Measurements from ENCODE around the gene MTHFD2. TPM values are rescaled to one million over a fixed set of nuclear protein-coding genes. Genes with fewer than 3 reads are reported as not detected.
"Not testable (repeated sequence)": the region's sequence is repeated elsewhere in the genome, so short reads cannot be mapped to it uniquely, and the experiment has no call there.

MTHFD2 gene
- 10 to 100 TPM; 21.8 to 33.0 TPM for total RNA-seq
- long read RNA-seq, full-length matches to known transcripts: 96 of 128 reads
- long read RNA-seq, partial matches to known transcripts: 2 of 128 reads
- long read RNA-seq, other reads (novel, unspliced or antisense): 30 of 128 reads

DNA sequence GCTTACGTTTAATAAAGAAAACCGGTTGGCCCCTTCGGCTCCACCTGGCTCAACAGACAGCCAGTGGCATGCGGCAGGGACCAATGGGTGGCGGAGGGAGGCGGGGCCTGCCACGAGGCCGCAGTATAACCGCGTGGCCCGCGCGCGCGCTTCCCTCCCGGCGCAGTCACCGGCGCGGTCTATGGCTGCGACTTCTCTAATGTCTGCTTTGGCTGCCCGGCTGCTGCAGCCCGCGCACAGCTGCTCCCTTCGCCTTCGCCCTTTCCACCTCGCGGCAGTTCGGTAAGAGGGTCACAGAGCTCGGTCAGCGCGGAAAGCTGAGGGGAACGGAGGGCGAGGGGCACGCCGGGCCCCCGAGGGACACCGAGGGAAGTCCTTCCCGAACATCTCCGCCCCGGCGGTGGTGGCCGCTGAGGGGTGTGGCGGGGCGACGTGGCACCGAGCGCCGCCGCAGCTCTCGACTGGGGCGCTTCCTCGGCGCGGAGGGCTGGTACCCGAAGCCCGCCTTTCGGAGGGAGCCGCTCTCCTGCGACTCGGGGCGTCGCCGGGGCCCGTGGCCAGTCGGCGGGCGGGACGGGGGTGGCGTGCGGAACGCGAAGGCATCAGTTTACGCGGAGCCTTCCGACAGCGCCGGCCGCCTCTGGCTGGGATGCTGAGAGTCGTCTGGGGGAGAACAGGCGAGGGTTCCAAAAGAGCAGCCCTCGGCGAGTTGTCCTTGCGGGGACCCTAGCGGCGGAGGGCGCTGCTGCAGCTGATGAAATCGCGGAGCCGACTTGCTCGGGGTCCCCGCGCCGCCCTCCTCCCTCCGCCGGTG is at the start of gene MTHFD2:
Gene MTHFD2 (plus strand): TSS at position 155 of the 814 bp plus-strand sequence. CDS start 27 bp downstream, at position 182.
- ATAC-seq (peak; percentile 95 to 98), DNase-seq (peak; percentile 93)
- intact Hi-C loops (cut with DNase I): no loop called here

DNA sequence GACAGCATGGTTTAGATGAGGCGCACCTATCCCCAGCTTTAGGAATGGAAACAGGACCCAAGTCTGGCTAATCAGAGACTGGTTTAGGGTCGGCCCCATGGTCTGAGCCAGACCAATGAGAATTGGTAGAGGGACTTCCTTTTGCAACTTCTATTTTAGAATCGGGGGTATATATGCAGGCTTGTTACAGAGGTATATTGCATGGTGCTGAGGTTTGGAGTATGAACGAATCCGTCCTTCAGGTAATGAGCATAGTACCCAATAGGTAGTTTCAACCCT is 49.2 kb upstream of the MTHFD2 start:
- no peak for ATAC-seq
- DNase-seq: no peak
- intact Hi-C loops (cut with DNase I): loop anchor here in 1 of 2 donors (5.0 to 10.0 kb wide), 2 partner anchors 222 to 726 kb away; partner anchors contain the start of gene DGUOK

DNA sequence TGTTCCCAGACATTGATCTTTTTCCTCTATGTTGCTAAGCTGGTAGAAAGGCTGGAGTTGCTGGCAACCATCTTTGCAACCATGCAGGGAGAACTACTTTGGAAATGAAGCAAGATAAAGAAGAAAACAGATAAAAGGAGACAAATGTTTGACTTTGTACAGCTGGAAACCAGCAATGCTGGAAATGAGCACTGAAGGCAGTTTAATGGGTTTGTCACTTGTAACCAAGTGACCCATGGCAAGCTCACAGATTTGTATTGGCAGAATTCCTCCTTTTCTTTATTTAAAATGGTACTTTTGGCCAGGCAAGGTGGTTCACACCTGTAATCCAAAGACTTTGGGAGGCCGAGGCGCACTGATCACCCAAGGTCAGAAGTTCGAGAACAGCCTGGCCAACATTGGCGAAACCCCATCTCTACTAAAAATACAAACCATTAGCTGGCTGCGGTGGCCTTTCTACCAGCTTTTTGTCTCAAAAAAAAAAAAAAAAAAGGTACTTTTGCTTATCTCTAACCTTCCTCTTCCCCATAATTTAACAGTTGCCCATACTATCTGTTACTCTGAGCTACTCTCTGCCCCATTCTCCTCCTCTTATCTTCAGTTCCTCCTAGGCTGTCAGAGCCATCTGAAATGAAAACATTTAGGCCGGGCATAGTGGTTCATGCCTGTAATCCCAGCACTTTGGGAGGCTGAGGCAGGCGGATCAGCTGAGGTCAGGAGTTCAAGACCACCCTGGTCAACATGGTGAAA is 48.7 kb upstream of the MTHFD2 start:
- no peak for ATAC-seq
- intact Hi-C loops (cut with DNase I): loop anchor here in 1 of 2 donors (5.0 to 10.0 kb wide), 2 partner anchors 222 to 725 kb away; partner anchors contain the start of gene DGUOK
- DNase-seq: no peak

DNA sequence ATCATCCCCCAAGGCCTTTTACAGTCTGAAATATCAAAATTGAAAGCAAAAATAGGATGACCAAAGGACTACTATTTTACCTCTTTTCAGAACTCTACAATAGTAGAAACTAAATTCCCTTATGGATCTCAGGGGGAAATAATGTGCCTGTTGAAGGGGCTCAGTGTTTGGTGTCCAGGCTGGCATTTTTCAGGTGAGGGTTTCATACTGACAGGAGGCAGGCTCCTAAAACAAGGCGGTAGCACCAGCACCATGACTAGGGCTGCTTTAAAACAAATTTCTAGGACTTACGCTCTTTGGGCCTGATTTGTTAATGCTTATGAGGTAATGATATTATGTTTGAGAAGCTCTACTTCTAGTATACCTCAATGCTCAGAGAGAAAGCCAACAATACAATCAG is 45.5 kb upstream of the MTHFD2 start:
- DNase-seq (no peak), ATAC-seq (no peak)
- intact Hi-C loops (cut with DNase I): no loop called here

DNA sequence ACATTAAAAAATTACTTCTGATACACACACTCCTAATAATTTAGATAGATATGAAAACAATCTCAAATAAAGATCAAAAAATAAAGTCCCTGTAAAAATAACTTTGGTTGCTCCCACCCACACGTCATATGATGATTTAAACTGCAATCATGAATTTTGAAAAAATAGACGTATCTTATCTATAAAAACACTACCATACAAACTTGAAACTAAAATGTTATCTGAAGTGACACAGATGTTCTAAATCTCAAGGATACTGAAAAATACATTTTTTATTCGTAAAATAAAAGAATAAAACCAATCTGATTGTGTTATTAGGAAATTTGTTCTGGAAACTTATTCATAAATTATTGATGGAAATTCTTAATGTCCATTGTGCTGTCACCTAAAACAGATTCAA is 42.6 kb upstream of the MTHFD2 start:
- no peak for DNase-seq
- intact Hi-C loops (cut with DNase I): no loop called here
- ATAC-seq: no peak

DNA sequence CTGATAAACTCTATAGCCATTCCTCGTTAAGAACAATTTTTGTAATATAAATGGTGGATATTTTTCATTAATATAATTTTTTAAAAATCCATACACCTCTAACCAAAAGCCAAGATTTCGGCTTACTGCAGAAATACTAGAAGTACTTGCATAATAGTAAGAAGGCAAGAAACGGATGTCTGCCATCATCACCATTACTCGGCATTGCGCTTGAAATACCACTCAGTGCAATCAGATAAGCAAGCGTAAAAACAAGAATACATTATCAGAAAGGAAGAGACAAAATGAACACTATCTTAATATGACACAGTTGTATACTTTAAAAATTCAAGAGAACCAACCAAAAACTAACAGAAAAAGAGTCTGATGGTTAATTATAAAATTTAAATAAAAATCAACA is 35.5 kb upstream of the MTHFD2 start:
- intact Hi-C loops (cut with DNase I): no loop called here
- ATAC-seq (no peak), DNase-seq (no peak)

DNA sequence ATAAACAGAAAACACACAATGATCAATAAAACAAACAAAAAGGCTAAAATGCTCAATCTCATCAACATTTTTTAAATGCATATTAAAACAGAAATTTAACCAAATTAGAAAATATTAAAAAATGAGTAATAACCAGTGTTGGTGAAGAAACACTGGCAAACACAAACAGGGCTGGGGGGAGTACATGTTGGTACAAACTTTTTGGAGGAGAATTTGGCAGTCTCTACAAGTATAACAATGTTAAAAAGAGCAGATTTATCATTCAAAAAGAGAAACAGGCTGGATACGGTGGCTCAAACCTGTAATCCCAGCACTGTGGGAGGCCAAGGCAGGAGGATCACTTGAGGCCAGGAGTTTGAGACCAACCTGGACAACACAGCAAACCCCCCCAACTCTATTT is 33.7 kb upstream of the MTHFD2 start:
- ATAC-seq (no peak), DNase-seq (no peak)
- intact Hi-C loops (cut with DNase I): no loop called here

DNA sequence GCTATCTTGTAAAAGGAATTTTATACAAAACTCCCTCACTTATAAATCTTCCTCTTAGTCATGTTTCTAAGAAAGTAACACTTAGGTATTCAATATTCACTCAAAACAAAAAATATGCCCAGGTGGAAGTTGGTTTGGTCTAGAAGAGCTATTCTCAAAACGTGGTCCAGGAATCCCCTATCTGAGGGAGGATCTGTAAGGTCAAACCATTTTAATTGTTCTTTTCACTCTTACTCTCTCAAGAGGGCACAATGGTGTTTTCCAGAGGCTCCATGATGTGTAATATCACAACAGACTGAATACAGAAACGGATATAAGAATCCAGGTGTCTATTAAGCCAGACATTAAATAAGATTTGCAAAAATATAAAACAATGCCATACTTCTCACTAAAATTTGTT is 29.7 kb upstream of the MTHFD2 start:
- DNase-seq: no peak
- no peak for ATAC-seq
- intact Hi-C loops (cut with DNase I): no loop called here

DNA sequence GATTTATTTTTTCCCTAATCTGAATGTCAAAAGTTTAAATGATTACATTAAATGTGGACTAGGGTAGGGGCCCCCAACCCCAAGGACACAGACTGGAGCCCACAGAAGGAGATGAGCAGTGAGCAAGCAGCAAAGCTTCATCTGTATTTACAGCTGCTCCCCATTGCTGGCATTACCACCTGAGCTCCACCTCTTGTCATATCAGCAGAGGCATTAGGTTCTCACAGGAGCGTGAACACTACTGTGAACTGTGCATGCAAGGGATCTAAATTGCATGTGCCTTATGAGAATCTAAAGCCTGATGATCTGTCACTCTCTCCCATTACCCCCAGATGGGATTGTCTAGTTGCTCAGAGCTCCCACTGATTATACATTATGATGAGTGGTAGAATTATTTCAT is 23.5 kb upstream of the MTHFD2 start:
- ATAC-seq (no peak), DNase-seq (no peak)
- intact Hi-C loops (cut with DNase I): no loop called here

DNA sequence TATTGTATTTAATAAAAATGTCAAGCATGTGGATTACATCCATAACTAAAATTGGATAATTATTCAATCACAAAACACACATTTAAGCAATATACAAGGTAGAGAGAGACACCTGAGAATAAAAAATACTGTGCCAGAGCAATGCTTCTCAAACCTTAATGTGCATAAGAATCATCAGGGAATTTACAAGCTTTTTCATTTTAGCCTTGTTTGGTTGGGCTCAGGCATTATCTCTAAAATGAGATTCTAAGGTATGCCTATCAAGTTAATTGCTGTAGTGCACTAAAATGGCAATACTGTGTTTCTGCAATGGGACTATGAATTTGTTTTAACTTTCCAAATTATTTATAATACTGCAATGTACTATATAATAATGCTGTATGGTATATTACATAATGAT is 20.7 kb upstream of the MTHFD2 start:
- intact Hi-C loops (cut with DNase I): no loop called here
- DNase-seq (no peak), ATAC-seq (no peak)

DNA sequence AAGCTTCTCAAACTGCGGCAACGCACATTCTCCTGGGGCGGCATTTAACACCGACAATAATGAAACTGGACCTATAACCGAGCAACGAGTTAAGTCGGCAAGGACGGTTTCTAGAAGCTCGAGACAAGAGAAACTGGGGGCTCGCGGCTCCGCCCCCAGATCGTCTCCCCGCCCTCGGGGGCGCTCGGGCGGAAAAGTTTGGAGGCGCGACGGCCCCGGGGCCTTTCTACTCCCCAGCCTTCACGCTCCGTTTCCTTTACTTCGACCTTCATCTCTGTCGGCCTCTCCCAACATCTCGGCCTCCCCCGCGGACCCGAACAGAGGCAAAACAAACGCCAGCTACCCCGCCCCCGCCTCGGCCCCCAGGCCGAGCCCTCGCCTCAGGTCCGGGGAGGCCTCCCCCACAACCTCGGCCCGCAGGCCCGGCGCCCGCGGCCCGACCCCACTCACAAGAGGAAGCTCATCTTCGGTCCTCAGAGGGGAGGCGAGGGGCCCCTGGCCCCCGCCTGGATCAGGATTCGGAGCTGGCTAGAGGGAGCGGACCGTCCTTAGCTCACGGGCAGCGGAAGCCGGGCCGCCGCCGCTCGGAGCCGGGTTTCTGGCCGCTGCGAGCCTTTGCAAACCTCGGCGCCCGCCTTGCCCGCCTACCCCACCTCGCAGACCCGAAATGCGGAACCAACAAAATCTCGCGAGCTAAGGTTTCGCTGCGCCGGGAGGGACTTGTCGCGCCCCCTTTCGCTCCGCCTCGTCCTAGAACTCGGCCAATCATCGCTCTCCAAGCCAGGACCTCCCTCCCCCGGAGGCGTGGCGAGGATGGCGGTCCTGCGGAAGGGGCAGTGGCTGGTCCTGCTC is 20.0 kb upstream of the MTHFD2 start, which contains the start of gene MOB1A:
Gene MOB1A (minus strand): TSS at position 669 of the 852 bp plus-strand sequence. CDS start 205 bp downstream, at position 464.
- ATAC-seq: peak; percentile 99
- intact Hi-C loops (cut with DNase I): no loop called here
- peak; percentile 97 for DNase-seq

DNA sequence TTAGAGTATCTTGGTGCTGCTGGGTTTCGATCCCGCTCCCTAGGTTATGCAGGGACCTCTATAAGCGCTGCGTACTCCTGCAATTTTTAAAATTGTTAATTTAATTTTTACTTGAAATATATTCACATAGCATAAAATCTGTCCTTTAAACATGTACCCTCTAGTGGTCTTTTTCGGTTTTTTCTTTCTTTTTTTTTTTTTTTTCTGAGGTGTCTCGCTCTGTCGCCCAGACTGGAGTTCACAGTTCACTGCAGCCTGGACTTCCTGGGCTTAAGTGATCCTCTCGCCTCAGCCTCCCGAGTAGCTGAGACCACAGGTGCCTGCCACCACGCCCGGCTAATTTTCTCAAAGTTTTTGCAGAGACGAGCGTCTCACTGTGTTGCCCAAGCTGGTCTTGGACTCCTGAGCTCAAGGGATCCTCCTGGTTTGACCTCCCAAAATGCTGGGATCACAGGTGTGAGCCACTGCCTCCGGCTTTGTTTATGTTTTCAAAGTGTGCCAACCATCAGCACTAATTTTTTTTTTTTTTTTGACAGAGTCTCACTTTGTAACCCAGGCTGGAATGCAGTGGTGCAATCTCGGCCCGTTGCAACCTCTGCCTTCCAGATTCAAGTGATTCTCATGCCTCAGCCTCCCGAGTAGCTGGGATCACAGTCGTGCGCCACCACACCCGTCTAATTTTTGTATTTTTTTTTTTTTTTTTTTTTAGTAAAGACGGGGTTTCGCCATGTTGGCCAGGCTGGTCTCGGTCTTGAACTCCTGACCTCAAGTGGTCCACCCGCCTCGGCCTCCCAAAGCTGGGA is 19.2 kb upstream of the MTHFD2 start:
- DNase-seq (no peak), ATAC-seq (peak; percentile 2 to 3)
- intact Hi-C loops (cut with DNase I): no loop called here

DNA sequence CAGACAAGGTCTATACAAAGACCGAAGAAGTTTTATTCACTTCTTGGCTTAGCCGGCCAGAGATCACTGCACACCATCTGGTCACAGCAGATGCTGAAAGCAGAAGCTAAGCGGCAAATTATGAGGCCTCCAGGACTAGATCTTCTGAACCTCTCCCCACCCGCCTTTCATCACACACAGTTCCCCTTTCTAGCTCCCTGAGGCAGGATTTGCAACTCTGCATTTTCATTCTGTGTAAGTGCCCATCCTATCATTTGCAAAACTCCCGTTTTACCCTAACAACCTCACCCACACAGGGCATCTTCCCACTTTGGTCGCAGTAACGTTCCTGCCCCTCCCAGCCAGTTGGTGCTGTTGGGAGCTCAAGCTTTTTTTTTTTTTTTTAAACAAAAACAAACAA is 16.7 kb upstream of the MTHFD2 start:
- ATAC-seq: peak in 1 of 2 donors; percentile 6
- no peak for DNase-seq
- intact Hi-C loops (cut with DNase I): no loop called here

DNA sequence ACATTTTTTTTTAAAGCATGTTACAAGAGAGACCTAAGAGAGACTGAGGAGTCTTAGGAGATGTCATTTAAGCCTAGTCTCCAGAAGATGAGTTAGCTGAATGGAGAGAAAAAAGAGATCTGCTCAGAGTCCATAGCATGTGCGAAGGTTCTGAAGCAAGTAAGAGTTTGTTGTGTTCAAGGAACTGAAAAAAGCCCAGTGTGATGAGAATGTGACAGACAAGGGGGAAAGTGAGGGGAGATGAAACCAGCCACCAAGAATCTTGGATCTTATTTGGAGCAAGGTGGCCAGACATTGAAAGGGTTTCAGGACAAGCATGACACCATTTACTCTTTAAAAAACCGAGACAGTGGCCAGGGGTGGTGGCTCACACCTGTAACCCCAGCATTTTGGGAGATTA is 14.5 kb upstream of the MTHFD2 start:
- ATAC-seq: no peak
- no peak for DNase-seq
- intact Hi-C loops (cut with DNase I): no loop called here

DNA sequence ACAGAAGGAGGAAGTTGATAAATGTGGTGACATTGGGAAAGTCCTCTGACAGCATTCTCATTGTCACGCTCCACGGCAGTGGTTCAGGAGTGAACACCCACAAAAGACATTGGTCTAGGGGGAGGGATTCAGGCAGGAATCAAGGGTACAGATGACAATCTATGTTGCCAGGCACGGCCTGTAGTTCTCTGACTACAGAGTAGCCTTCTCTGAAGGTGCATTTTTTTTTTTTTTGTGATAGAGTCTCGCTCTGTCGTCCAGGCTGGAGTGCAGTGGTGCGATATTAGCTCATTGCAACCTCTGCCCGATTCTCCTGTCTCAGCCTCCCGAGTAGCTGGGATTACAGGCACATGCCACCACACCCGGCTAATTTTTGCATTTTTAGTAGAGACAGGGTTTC is 12.4 kb upstream of the MTHFD2 start:
- DNase-seq (no peak), ATAC-seq (peak; percentile 53 to 67)
- intact Hi-C loops (cut with DNase I): no loop called here

DNA sequence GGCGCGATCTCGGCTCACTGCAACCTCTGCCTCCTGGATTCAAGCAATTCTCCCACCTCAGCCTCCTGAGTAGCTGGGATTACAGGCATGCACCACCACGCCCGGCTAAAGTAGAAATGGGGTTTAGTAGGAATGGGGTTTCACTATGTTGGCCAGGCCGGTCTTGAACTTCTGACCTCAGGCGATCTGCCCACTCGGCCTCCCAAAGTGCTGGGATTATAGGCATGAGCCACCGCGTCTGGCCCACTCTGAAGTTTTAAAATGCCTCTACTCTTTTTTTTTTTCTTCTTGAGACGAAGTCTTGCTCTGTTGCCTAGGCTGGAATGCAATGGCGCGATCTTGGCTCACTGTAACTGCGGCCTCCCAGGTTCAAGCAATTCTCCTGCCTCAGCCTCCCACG is 11.7 kb upstream of the MTHFD2 start:
- not testable (repeated sequence) for ATAC-seq

DNA sequence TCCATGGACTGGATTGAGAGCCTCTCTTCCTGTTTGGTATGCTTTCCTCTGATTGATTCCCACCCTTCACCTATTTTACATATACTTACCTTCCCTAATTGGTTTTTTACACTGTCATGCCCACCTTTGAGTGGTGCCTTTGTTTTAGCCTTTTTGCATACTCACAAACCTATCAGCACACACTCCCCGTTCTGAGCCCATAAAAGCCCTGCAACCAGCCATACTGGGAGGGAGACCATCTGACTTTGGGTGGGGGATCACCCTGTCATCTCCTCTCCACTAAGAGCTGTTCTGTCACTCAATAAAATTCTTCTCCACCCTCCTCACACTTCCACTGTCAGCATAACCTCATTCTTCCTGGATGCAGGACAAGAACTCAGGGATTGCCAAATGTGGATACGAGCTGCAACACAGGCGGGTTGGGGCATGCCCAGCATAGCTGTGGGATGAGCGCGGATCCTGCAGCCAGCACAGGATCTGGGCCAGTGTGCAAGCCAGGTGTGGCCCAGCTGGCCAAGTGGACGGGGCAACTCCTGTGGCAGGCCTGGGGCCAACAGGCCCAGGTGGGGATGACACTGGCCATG is 10.3 kb upstream of the MTHFD2 start:
- DNase-seq (no peak), ATAC-seq (peak; percentile 65 to 82)
- intact Hi-C loops (cut with DNase I): no loop called here

More for the DNA sequence above, 11.7 kb upstream of the MTHFD2 start:
- DNase-seq; intact Hi-C loops (cut with DNase I): not testable (repeated sequence)

DNA sequence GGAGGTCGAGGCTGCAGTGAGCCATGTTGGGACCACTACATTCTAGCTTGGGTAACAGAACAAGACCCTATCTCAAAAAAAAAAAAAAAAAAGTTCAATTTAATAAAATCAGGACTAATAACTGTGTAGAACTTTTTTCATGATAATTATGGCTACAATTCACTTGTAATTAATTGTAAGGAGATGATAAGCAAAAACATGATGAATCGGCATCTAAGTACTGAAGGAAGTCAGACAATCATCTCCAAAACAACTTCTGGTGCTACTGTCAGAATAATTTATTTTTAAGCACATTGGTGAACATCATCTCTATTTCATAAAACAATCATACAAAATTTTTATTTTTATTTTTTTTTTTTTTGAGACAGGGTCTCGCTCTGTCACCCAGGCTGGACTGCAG is 9.7 kb upstream of the MTHFD2 start:
- DNase-seq: no peak

More for the DNA sequence above, 9.7 kb upstream of the MTHFD2 start:
- ATAC-seq: no peak
- intact Hi-C loops (cut with DNase I): no loop called here
